Left ventricle myocardium inferior (tissue), 1 donor: ENCODE data around the gene MED9. TPM values are rescaled to one million over a fixed set of nuclear protein-coding genes. Genes with fewer than 3 reads are reported as not detected.

ENCODE experiments used
- DNase-seq: peaks from one replicate; pipeline ENCODE4 v3.0.0-alpha.2; 2020
- H3K27ac ChIP-seq: fragments of 200-600 bp; replicated peaks from 2 replicates; pipeline ENCODE4 v1.8.0; 2021
- H3K27me3 ChIP-seq: fragments of 200-600 bp; 2 replicates; pipeline ENCODE4 v1.8.0; 2021; ENCODE audit warnings: low read depth
- H3K36me3 ChIP-seq: fragments of 200-600 bp; 2 replicates; pipeline ENCODE4 v1.8.0; 2021
- H3K4me1 ChIP-seq: fragments of 200-600 bp; 2 replicates; pipeline ENCODE4 v1.8.0; 2021
- H3K4me3 ChIP-seq: fragments of 200-600 bp; 2 replicates; pipeline ENCODE4 v1.8.0; 2021; ENCODE audit warnings: mild to moderate bottlenecking, moderate library complexity
- H3K9me3 ChIP-seq: fragments of 200-600 bp; replicated peaks from 2 replicates; pipeline ENCODE4 v1.8.0; 2021
- CTCF ChIP-seq: fragments of 200-600 bp; IDR thresholded peaks from 2 replicates; pipeline ENCODE4 v1.8.0; 2021; ENCODE audit warnings: antibody characterized with exemption, mild to moderate bottlenecking, borderline replicate concordance
- intact Hi-C: fragments of 100-400 bp; cut with micrococcal nuclease; formaldehyde crosslinking; loops from one replicate; pipeline ENCODE4 v1.11.0; 2022
- total RNA-seq: library from RNA; stranded (reverse); fragmentation: NEBNext Ultra II Directional; extraction: Animal tissue kit (Norgen Biotek cat#: 25700); gene quantifications from one replicate; pipeline ENCODE4 v1.2.1, GENCODE V29; 2021
- donor health status: DM: no; HTN: yes; CAD: no; lungs with severe emphysema.

MED9 gene
- total RNA-seq, 1 donor from 2014 or later: 34.1 TPM

- H3K4me3 ChIP-seq: peak overlapping the region; percentile 86
- TF ChIP-seq CTCF: no peak
- peaks cover 15% of the 10 kb centered on the region for H3K36me3 ChIP-seq
- H3K9me3 ChIP-seq: no peaks in the 10 kb centered on the region
- H3K27me3 ChIP-seq: no peaks in the 10 kb centered on the region
- peak overlapping the region; percentile 98 for H3K27ac ChIP-seq
- H3K4me1 ChIP-seq: peaks cover 69% of the 10 kb centered on the region
- no peak for DNase-seq
- intact Hi-C loops: loop anchor here (10.0 kb wide), 1 partner anchor 140 kb away; no protein-coding TSS in a partner anchor
These were observed 17.7 kb downstream of the MED9 start for GRCh38 chr17:17494499-17494869.

GRCh38 chr17:17494870-17495535 lies 18.2 kb downstream of the MED9 start:
- peaks cover 69% of the 10 kb centered on the region for H3K4me1 ChIP-seq
- H3K27me3 ChIP-seq: no peaks in the 10 kb centered on the region
- intact Hi-C loops: loop anchor here (10.0 kb wide), 1 partner anchor 140 kb away; no protein-coding TSS in a partner anchor
- no peaks in the 10 kb centered on the region for H3K9me3 ChIP-seq
- TF ChIP-seq CTCF: no peak
- H3K36me3 ChIP-seq: peaks cover 15% of the 10 kb centered on the region
- H3K4me3 ChIP-seq: peak overlapping the region; percentile 86
- peak overlapping the region; percentile 98 for H3K27ac ChIP-seq
- DNase-seq: peak; percentile 51

GRCh38 chr17:17495536-17496188 lies 18.9 kb downstream of the MED9 start:
- peaks cover 62% of the 10 kb centered on the region for H3K4me1 ChIP-seq
- no peaks in the 10 kb centered on the region for H3K9me3 ChIP-seq
- H3K27ac ChIP-seq: peak overlapping the region; percentile 98
- peak overlapping the region; percentile 86 for H3K4me3 ChIP-seq
- intact Hi-C loops: loop anchor here (10.0 kb wide), 1 partner anchor 141 kb away; no protein-coding TSS in a partner anchor
- H3K36me3 ChIP-seq: peaks cover 15% of the 10 kb centered on the region
- H3K27me3 ChIP-seq: no peaks in the 10 kb centered on the region
- TF ChIP-seq CTCF: no peak
- DNase-seq: no peak

GRCh38 chr17:17496189-17497064 lies 19.6 kb downstream of the MED9 start, which contains the start of gene RASD1:
Gene RASD1 (minus strand): TSS chr17:17496395. CDS start chr17:17496181, 214 bp downstream.
- Histone ChIP-seq H3K4me1 (peaks cover 55% of the 10 kb centered on the region), H3K27ac (peak within 1 kb of the TSS; percentile 98), H3K4me3 (peak within 1 kb of the TSS; percentile 86), H3K27me3 (no peaks in the 10 kb centered on the region), H3K36me3 (peaks cover 12% of the 10 kb centered on the region), H3K9me3 (no peaks in the 10 kb centered on the region)
- DNase-seq: peak; percentile 93
- TF ChIP-seq CTCF: peak; percentile 98
- intact Hi-C loops: loop anchor here (10.0 kb wide), 1 partner anchor 142 kb away; no protein-coding TSS in a partner anchor
